ENCODE results near the gene MAP3K19. TPM values are rescaled to one million over a fixed set of nuclear protein-coding genes. Genes with fewer than 3 reads are reported as not detected.

Gene MAP3K19
- total RNA-seq, 1 experiment from 2014 or later, result not detected

- POLR2A ChIA-PET, result no interaction called here
- peaks cover 3% of the 10 kb centered on the region; the same call in 1 of the 2 replicates for H3K27me3 ChIP-seq (ENCODE audit: control insufficient read depth, insufficient read depth, low read length)
- no peak for DNase-seq (ENCODE audit: low read depth, low spot score)
- CTCF ChIA-PET, result interaction anchor here (0.6 to 0.7 kb wide), 2 partner anchors 522 to 701 kb away, joined by 3 to 6 read pairs; partner anchors contain the start of genes R3HDM1 and ZRANB3
- intact Hi-C loops (cut with micrococcal nuclease; ENCODE audit: unreplicated experiment), result loop anchor here (10.0 kb wide), 2 partner anchors 155 to 705 kb away; no protein-coding TSS in a partner anchor
- H3K4me1 ChIP-seq (ENCODE audit: control insufficient read depth, insufficient read depth, low read length), result peaks cover 4% of the 10 kb centered on the region; the same call in 1 of the 2 replicates
- ATAC-seq, result no peak
- in situ Hi-C loops (cut with HindIII; ENCODE audit: low pct_unique_long_range_greater_than_20kb, low sequenced_read_pairs), result no loop called here
- no peaks in the 10 kb centered on the region for H3K9me3 ChIP-seq (ENCODE audit: control insufficient read depth, insufficient read depth, low read depth, low read length)
- TF ChIP-seq POLR2AphosphoS5 (IDR thresholded peaks at IDR 0.05; ENCODE audit: low read depth, low read length) (no peak), CTCF (IDR thresholded peaks at IDR 0.05) (no peak), SIN3A (IDR thresholded peaks at IDR 0.05; ENCODE audit: borderline replicate concordance, insufficient read depth, low read depth, low read length) (no peak)
- no peak overlapping the region for H3K27ac ChIP-seq (ENCODE audit: low read length)
- BruUV-seq (replicated peaks), result no TSS peak
- H3K4me3 ChIP-seq (ENCODE audit: low read depth in 2 of 2, low read length in 2 of 2), result no peak overlapping the region
- no peaks in the 10 kb centered on the region for H3K36me3 ChIP-seq (ENCODE audit: control insufficient read depth, insufficient read depth, low read length)
Measured at GRCh38 chr2:135009339-135009738, 37.9 kb downstream of the MAP3K19 start.

DNA sequence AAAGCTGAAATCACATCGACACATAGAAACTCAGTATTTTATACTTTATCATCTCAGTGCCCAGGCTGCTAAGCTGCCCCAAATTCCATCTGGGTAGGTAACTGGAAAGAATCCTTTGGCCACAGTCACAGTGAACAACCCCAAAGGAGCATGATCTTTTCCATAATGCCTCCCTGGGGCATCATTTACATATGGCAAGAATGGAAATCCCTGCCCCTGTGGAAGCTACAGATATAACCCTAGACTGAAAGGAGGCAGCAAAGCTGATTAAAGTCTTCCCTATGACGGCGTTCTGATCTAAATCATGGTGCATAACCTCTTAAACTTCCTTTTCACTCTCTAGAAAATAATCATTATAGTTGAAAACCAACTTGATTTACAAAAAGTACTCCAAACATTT, 41.5 kb downstream of the MAP3K19 start:
- no peak overlapping the region for H3K27ac ChIP-seq (ENCODE audit: low read length)
- POLR2A ChIA-PET, result no interaction called here
- in situ Hi-C loops (cut with HindIII; ENCODE audit: low pct_unique_long_range_greater_than_20kb, low sequenced_read_pairs) (no loop called here), intact Hi-C loops (cut with micrococcal nuclease; ENCODE audit: unreplicated experiment) (loop anchor here (10.0 kb wide), 2 partner anchors 159 to 709 kb away; no protein-coding TSS in a partner anchor)
- TF ChIP-seq CTCF (IDR thresholded peaks at IDR 0.05) (no peak), SIN3A (IDR thresholded peaks at IDR 0.05; ENCODE audit: borderline replicate concordance, insufficient read depth, low read depth, low read length) (no peak), POLR2AphosphoS5 (IDR thresholded peaks at IDR 0.05; ENCODE audit: low read depth, low read length) (no peak), REST (IDR thresholded peaks at IDR 0.05; ENCODE audit: insufficient read depth in 1 of 2, low read depth in 2 of 2, low read length in 1 of 2) (no peak), TCF7L2 (IDR thresholded peaks at IDR 0.05; ENCODE audit: low read depth, low read length) (no peak)
- H3K4me3 ChIP-seq (ENCODE audit: low read depth in 2 of 2, low read length in 2 of 2), result no peak overlapping the region
- no peak for DNase-seq (ENCODE audit: low read depth, low spot score)
- H3K27me3 ChIP-seq (ENCODE audit: control insufficient read depth, insufficient read depth, low read length), result peaks cover 3% of the 10 kb centered on the region; the same call in 1 of the 2 replicates
- no peaks in the 10 kb centered on the region for H3K9me3 ChIP-seq (ENCODE audit: control insufficient read depth, insufficient read depth, low read depth, low read length)
- ATAC-seq, result no peak
- H3K4me1 ChIP-seq (ENCODE audit: control insufficient read depth, insufficient read depth, low read length), result peaks cover 4% of the 10 kb centered on the region
- CTCF ChIA-PET, result no interaction called here
- BruUV-seq (replicated peaks), result no TSS peak
- no peaks in the 10 kb centered on the region for H3K36me3 ChIP-seq (ENCODE audit: control insufficient read depth, insufficient read depth, low read length)

All from Panc1 (cell line).